Erythroblast (primary cell): Measurements from ENCODE around the gene FEM1C.

Experiments
- GATA1 ChIP-seq: IDR thresholded peaks from 2 replicates; pipeline ENCODE4 v1.6.1; 2011; ENCODE audit warnings: low read depth, mild to moderate bottlenecking, control low read depth, low read length, moderate library complexity
- POLR2A ChIP-seq: IDR thresholded peaks from 2 replicates; pipeline ENCODE4 v1.6.1; 2011; ENCODE audit warnings: mild to moderate bottlenecking, low read length

DNA sequence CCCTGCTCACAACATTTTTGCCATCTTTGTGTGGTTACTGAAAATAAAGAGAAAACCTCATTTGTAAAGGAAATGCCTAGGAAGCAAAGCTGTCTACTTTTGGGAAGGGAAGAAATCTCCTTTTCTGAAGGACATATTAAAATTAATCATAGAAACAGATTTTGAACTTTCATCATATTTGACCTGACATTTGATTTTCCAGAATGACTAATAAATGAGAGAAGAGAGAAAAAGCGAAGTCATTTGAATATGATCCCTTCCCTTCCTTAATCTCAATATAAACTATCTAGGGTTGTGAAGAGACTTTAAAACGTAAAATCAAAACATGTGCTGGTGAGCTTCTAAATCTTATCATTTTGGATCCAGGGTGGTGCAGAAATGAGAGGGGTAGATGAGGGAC is 66.3 kb downstream of the FEM1C start:
- TF ChIP-seq POLR2A (no peak), GATA1 (no peak)
